HG02870 (cell line): Measurements from ENCODE around the gene CLEC3B.
"Not testable (repeated sequence)": the region's sequence is repeated elsewhere in the genome, so short reads cannot be mapped to it uniquely, and the experiment has no call there.

Source experiments
- ATAC-seq: cut with Tn5 transposase; IDR thresholded peaks from one replicate; pipeline ENCODE4 v1.9.1; 2021; ENCODE audit warnings: mild to moderate bottlenecking, moderate library complexity; ENCODE audit not compliant: unreplicated experiment

CLEC3B gene, protein sequence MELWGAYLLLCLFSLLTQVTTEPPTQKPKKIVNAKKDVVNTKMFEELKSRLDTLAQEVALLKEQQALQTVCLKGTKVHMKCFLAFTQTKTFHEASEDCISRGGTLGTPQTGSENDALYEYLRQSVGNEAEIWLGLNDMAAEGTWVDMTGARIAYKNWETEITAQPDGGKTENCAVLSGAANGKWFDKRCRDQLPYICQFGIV

DNA sequence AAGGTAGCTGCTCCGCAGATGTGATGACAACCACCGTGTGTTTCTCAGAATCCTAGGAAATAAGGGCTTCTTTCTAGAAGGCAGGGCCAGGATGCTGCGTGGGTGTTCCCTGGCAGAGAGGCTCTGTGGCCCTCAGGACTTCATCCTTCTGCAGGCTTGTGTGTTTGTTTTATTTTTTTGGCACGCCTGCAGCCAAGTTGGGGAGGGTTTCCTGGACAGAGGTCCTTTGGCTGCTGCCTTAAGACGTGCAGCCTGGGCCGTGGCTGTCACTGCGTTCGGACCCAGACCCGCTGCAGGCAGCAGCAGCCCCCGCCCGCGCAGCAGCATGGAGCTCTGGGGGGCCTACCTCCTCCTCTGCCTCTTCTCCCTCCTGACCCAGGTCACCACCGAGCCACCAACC, at the start of gene CLEC3B:
Gene CLEC3B (plus strand): TSS at position 266 of the 400 bp plus-strand sequence. CDS start 60 bp downstream, at position 326.
- no peak for ATAC-seq

DNA sequence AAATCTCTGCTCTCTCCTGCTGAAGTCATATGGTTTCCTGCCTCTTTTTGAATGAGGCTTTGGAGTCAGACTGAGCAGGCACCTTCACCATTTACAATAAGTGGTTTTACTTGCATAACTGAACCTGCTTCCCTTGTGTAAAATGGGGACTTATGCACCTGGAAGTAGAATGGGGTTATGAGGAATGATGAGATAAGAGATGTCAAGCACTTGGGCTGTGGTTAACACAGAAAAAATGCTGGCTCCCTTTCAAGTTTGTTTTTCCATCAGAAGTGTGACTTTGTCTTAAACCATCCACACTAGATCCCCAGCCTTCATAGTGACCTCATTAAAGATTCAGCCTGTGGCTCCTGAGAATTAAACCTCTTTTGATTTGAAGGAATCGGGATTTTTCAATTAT, 44.9 kb upstream of the CLEC3B start:
- no peak for ATAC-seq

DNA sequence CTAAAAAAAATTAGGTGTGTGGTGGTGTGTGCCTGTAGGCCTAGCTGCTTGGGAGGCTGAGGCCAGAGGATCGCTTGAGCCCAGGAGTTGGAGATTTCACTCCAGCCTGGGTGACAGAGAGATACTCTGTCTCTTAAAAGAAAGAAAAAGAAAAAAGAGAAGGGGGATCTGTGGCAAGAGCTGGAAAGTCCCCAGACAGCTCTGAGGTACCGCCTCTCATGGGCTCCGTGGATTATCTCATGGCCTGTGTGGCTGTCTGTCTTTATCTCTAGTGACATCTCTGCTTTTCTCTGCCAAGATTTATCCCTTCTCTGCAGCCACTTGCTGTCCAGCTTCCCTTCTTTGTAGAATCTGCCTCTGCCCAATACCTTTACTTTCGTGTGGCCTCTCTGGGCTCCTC, 44.4 kb upstream of the CLEC3B start:
- no peak for ATAC-seq

DNA sequence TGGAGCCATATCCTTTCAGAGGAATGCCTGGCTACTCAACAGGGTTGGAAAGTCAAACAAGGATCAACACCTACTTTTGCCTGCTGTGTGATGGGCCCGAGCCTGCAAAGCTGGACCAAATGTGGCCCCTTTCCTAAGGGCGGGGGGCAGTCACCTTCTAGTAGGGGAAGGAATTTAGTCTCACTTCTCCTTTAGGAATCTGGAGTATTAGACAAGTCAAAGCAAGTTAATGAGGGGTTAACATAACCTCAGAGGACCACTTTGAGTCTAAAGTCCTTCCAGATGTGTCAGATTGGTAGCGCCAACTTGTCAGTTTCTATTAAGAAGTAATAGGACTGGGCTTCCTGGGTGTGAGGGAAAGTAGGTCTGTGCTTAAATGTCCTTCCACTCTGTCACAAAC, 43.3 kb upstream of the CLEC3B start:
- no peak for ATAC-seq

DNA sequence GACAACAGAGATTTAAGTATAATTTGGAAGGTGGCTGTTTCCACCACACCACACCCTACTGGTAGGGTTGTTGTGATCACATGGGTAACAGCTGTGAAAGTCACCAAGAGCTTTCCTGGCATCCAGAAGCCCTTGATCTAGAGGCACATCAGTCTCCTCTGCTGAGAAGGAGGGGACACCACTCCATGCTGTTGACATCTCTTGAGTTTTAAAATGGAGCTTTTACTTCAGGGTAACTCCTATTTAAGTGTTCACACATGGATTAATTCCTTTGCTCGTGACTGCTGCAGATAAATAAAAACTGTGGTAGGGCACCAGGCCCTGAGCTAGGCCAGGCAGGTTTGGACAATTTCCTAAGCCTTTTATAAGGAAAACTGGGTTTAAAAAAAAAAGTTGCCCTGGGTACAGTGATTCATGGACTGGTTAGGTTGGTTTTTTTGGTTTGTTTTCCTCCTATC, 42.6 kb upstream of the CLEC3B start:
- ATAC-seq, result no peak

DNA sequence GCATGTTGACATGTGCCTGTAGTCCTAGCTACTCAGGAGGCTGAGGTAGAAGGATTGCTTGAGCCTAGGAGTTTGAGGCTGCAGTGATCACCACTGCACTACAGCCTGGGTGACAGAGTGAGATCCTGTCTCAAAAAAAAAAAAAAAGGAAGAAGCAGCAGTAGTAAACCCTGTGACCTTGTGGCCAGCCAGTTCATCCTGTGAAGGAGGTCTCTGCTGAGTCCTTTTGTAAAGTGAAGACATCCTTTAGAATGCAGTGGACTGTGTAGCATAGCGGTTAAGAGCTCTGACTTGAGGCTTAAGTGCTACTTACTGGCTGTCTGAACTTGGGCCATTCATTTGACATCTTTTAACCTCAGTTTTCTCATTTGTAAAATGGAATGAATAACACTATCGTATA, 41.8 kb upstream of the CLEC3B start:
- ATAC-seq, result peak; percentile 40

DNA sequence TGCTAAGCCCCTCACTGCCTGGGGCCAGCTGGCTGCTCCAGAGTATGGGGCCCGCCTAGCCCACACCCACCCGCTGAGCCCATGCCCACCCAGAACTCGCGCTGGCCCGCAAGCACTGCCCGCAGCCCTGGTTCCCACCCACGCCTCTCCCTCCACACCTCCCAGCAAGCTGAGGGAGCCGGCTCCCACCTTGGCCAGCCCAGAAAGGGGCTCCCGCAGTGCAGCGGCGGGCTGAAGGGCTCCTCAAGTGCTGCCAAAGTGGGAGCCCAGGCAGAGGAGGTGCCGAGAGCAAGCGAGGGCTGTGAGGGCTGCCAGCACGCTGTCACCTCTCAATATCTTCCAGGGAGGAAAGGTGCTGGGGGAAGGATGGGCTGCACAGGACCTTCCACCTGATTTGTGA, 39.8 kb upstream of the CLEC3B start:
- ATAC-seq, result not testable (repeated sequence)

DNA sequence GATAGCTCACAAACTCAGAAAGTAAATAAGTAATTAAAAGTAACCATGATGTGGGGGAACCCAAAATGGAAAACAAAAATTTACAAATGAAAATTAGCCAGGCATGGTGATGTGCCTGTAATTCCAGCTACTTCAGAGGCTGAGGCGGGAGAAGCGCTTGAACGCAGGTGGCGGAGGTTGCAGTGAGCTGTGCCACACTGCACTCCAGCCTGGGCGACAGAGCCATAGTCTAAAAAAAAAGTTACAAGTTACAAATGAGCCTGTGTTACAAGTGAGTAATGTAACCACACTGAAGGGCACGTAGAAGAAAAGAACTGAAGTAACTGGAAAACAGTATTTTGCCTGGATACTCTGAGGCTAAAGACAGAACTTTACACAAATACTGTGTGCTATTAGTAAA, 38.8 kb upstream of the CLEC3B start:
- no peak for ATAC-seq

DNA sequence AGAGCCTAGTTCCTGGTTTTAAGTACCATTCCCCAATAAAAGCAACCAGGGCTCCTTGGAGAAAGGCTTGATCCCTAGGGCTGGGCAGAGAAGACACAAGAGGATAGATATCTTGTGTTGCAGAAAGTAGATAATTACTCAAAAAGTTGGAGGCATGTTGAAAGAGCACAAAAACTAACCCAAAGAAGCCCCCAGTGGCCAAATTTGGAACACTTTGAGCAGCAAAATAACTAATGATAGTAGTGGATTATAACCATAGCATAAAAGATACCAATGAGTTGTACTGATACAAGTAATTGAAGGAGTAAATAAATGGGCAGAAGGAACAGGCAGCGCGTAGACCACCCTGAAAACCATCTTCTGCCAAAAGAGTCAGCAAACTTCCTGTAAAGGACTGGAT, 38.0 kb upstream of the CLEC3B start:
- no peak for ATAC-seq

DNA sequence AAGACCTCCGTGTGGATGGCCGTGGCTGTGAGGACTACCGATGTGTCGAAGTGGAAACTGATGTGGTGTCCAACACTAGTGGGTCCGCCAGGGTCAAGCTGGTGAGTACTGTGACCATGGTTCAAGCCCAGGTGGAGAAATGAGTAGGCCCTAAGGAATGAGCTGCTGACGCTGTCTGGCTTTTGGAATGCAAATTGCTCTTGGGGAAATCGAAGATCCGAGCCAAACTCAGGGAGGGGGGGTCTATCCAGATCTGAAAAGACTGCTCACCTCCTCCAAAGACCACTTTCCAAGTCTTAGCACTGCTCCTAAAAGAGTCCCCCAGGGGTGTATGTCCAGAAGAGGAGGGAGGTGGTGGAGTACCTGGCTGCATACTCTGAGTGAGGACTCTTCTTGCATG, 37.0 kb upstream of the CLEC3B start:
- ATAC-seq, result no peak

DNA sequence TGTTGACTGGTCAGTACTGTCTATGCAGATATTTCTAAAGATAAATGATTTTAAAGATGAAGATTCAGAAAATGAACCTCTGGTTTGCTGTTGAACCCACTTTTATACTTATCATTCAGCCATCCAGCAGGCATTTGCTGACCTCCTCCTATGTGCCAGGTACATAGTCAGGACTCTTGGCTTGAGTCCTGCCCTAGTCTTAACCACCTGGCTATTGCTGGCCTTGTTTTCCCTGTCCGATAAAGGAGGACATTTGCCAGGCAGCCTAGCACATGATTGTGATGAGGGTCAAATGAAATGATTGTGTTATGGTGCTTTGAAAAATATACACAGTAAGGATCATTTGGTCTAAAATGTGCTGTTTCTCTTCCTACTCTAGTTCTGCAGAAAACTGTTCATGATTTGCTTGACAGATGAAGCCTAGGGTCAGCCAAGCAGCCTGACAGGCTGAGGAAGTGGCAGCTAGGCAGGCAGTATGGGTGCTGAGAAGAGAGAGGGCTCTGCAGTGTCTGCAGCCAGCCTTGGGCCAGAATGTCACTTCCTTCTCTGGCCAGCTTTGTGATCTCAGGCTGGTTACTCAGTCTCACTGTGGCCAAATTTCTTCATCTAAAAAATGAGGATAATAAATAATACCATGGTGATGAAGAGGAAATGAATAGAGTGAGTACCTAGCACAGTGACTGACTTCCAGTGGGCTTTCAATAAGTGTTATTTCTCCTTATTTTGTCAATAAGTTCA, 36.3 kb upstream of the CLEC3B start:
- ATAC-seq, result no peak

DNA sequence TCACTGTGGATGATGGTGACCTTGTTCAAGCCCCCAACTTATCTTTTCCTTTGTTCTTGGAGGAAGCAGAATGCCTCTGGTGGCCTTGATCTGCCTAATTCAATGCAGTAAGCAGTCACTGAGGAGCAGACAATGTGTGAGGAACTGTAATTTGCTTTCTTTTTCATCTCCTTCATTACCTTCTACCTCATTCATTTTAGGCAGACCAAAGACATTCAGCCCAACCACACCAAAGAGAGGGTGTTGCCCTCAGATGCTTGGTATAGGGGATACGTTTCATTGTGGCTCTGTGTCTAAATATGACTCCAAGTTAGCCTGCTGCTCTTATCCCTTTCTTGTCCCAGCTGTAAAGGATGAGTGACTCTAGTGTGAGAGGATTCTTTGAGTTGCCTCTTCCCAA, 34.8 kb upstream of the CLEC3B start:
- no peak for ATAC-seq

DNA sequence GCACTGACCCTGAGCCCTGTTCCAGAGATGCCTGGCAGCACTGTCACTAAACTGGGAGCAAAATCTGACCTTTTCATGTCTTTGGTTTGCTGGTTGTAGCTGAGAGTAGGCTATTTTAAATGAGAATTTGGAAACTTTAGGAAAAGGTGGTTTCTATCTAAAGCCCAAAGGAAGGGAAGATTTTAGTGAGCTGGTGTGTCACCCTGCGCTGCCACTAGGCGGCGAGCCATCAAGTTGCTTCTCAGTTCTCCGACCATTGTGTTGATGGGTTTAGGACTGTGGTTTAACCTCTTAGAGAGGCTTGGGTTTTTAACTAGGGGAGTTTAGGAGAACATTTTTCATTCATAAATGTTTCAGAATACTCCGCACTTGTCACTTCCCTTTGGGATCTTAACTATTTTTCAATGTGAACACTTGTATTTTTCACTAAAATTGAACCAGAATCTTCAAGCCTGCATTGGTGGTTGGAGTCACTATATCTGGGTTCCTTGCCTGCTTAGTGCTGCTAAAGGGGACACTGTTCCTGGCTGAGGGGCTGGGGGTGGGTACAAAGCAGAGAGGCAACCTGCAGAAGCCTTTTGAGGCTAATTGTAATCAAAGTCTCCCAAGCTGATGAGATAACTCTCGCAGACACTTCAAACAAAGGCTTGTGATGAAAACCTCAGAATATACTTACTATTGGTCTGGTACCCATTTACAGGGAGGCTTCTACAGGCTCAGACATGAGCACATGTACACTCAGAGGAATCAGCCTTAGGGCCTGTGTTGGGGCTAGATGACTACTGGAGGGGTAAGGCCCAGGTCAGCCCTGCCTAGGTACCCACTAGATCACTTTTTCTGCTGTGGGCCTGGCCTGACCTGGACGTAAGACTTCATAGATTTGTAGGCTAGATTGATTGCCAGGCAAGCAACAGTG, 33.3 kb upstream of the CLEC3B start:
- ATAC-seq, result no peak

DNA sequence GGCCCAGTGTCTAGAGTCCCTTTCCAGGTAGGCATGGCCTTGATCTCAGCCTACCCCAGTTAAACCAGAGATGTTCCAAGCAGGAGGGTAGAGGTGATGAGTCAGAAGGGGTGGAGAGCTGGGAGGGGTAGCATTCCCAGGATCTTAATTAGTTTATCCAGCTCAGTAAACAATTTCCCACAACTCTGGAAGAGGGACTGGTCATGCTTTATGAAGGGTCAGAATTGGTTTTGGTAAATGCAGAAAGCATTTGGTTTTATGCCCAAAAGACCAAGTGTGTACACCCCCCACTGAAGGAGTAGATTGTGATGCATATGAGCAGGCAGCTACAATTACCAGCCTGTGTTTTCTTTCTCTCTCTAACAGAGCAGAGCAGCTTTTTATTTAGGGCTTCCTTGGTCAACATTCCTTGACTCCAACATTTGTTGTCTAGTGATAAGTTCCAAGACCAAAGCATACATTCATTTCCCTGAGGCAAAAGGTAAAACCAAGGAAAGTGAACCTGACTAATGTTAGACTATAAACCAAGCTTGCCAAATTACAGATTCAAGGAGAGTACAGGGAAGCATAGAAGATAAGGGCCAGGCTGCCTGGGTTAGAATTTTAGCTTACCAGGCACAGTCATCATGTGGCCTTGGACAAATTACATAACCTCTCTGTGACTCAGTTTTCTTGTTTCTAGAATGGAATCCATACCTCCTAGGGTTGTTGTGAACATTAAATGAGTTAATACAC, 32.5 kb upstream of the CLEC3B start:
- no peak for ATAC-seq

DNA sequence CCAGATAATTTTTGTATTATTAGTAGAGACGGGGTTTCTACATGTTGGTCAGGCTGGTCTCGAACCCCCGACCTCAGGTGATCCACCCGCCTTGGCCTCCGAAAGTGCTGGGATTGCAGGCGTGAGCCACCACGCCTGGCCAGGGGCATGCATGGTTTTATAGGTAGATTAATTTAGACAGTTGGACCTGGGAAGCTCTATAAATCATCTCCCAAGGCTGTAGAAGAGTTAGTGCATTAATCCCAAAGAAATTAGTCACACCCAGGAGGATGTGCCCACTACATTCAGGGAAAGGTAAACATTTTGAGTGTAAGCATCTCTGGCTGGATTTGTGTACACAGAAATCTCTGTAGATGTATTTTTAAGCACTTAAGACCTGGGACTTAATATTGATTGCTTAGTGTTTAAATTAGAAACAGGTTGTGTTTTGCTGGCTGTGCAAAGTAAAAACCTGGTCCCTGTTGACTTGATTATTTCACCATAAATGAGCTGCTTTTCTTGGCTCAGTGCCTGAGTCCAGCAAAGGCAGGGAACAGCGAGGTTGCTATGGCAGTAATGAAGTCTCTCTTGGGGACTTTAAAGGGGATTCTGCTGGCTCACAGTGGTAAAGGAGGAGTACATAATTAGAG, 30.8 kb upstream of the CLEC3B start:
- ATAC-seq, result no peak

DNA sequence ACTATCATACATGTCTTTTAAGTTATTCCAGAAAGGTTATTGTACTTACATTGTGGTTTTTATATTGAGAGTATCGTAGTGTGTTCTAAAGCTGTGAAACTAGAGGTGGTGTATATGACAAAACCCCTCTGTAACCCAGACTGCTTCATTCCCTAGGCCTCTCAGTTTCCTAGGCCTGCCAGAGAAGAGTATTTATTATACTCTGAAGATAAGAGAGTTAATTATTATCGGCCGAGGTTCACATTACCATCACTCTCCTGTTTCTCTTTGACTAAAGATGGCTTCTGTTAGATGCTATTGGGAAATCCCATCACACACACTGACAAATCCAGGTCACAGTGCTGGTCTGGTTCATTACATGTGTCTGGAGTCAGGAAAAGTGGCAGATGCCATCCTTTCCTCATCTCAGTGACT, 29.5 kb upstream of the CLEC3B start:
- ATAC-seq, result no peak

DNA sequence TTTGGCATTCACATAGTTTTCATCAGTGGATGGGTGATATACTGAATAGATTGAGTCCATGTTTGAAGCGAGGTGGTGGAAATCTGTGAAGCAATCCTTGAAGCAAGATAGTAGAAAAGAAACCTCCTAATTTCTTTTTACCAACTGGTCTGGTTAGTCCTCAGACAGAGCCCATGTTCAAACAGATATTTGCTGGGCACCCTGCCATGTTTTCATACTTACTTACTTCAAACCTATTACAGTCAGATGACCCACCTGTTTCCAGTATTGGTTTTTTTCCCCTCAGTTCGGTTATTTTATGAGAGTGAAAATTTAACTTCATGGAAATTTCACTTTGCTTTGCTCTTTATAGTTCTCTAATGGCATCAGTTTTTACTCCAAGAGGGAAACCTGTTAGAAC, 26.3 kb upstream of the CLEC3B start:
- ATAC-seq, result no peak

DNA sequence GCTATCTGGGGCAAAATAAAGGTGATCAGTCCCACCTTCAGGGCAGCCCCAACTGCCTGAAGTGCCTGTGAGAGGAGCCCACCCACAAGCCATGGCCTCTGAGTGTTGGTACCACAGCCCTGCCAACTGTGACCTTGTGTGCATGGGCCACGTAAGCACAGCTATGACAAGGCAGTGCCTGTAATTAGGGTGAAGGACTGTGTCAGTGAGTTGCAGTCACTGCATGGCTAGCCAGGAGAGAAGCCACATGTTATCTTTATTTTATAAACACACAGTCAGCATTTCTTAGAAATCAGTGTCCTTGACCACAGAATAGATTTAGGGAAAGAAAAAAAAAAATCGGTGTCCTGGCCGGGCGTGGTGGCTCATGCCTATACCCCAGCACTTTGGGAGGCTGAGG, 25.3 kb upstream of the CLEC3B start:
- ATAC-seq, result no peak

DNA sequence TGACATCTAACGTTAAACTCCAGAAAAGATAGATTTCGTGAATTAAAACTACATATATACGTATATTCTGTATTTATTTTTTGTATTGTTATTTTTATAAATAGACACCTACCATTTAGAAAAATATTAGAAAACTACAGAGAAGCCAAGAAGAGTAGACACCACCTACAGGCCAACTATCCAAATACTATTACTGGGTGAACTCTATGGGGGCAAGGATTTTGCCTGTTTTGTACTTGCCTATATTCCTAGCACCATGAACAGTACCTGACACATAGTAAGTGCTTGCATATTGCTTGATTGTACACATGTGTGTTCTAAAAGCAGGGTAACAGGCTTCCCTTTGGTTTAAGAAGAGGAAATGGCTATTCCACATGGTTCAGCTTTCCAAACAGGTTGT, 24.4 kb upstream of the CLEC3B start:
- ATAC-seq, result no peak

DNA sequence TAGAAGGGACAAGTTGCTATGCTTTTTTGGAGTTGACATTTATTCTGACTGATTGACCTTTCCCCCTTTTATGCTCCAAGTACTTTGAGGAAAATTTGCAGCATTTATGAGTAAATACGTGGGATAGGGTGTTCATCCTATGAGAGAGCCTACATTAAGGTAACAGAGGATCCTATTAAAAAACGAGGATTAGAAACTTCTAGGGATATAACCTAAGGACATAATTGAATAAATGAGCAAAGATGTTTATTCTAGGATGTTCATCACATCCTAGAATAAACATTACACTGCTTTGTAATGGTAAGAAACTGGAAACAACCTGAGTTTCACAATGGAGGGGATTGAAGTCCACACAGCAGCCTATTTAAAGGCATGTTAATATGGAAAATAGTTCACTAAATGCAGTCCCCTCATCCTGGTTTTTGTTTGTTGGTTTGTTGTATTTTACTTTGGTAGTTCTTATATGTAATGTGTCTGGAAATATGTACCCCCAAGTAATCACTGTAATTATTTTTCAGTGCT, 23.9 kb upstream of the CLEC3B start:
- ATAC-seq, result no peak
